Mucosa of descending colon (tissue), 3 donors: ENCODE data around the gene EMC8. TPM values are rescaled to one million over a fixed set of nuclear protein-coding genes. Genes with fewer than 3 reads are reported as not detected.

Experiments
- ATAC-seq: fragments of 200-7000 bp; cut with Tn5 transposase; one replicate; pipeline ENCODE4 v1.9.1; 2020; ENCODE audit warnings: mild to moderate bottlenecking, moderate library complexity
- DNase-seq, 3 donors: peaks; one replicate each; pipeline ENCODE4 v3.0.0-alpha.2; 2020
- H3K36me3 ChIP-seq: fragments of 200-600 bp; one replicate; pipeline ENCODE4 v1.8.0; 2021; ENCODE audit warnings: low read depth, mild to moderate bottlenecking
- H3K4me1 ChIP-seq: fragments of 200-600 bp; one replicate; pipeline ENCODE4 v1.8.0; 2021; ENCODE audit warnings: low read depth, mild to moderate bottlenecking
- H3K4me3 ChIP-seq: fragments of 200-600 bp; one replicate; pipeline ENCODE4 v1.8.0; 2021; ENCODE audit warnings: mild to moderate bottlenecking
- H3K9me3 ChIP-seq: fragments of 200-600 bp; one replicate; pipeline ENCODE4 v1.8.0; 2021; ENCODE audit warnings: mild to moderate bottlenecking
- intact Hi-C, 2 donors: fragments of 100-400 bp; cut with DNase I in 1 of 2; cut with micrococcal nuclease in 1 of 2; formaldehyde crosslinking; loops; one replicate each; pipeline versions ENCODE4 v1.11.0 to v1.11.1; 2022; cut with DNase I, micrococcal nuclease
- total RNA-seq, 3 donors: library from RNA; stranded (reverse); fragmentation: NEBNext Ultra II Directional in 2 of 3; extraction: Animal tissue kit (Norgen Biotek cat#: 25700) in 2 of 3; gene quantifications; one replicate each; pipeline versions ENCODE4 v1.2.1 to v1.2.4, GENCODE V29; 2021 to 2023
- TF ChIP-seq, protein P1 (sequence below): fragments of 200-600 bp; IDR thresholded peaks from one replicate; pipeline ENCODE4 v1.8.0; 2022; ENCODE audit warnings: antibody characterized with exemption, mild to moderate bottlenecking
- donor health status: DM: no; HTN: no; CAD: no; lungs with moderate emphysema.
- donor health status: DM: no; HTN: no; CAD: no.
- donor health status: DM: no; HTN: yes; CAD: no.

EMC8 gene
- total RNA-seq, 3 donors from 2014 or later = 27.7 to 31.0 (median 30.2) TPM

DNA sequence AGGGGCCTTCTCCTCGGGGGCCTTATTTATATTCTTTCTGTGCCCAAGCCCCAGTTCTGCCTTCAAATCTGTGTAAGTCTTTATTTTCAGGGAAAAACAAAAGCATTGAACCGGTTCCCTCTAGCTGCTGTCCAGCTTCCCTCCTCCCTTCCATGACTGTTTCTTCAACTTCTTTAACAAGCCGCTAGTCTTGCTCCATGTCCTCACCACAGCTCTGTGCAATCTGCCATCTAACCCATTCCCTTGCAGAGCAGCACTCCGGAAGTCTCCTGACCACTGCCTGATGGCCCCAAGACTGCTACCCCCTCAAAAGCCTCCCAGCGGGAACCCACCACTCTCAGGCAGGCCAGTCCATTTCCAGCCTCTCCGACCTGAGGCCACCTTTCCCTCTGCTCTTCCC lies 16.9 kb downstream of the EMC8 start:
- DNase-seq = no peak
- Histone ChIP-seq H3K4me3 (no peak overlapping the region), H3K36me3 (no peaks in the 10 kb centered on the region), H3K4me1 (peaks cover 2% of the 10 kb centered on the region), H3K9me3 (no peaks in the 10 kb centered on the region)
- TF ChIP-seq, protein P1, sequence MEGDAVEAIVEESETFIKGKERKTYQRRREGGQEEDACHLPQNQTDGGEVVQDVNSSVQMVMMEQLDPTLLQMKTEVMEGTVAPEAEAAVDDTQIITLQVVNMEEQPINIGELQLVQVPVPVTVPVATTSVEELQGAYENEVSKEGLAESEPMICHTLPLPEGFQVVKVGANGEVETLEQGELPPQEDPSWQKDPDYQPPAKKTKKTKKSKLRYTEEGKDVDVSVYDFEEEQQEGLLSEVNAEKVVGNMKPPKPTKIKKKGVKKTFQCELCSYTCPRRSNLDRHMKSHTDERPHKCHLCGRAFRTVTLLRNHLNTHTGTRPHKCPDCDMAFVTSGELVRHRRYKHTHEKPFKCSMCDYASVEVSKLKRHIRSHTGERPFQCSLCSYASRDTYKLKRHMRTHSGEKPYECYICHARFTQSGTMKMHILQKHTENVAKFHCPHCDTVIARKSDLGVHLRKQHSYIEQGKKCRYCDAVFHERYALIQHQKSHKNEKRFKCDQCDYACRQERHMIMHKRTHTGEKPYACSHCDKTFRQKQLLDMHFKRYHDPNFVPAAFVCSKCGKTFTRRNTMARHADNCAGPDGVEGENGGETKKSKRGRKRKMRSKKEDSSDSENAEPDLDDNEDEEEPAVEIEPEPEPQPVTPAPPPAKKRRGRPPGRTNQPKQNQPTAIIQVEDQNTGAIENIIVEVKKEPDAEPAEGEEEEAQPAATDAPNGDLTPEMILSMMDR = no peak
- intact Hi-C loops = no loop called here
- ATAC-seq = no peak

GRCh38 chr16:85781695-85782370 lies 17.5 kb downstream of the EMC8 start:
- intact Hi-C loops = no loop called here
- Histone ChIP-seq H3K4me3 (no peak overlapping the region), H3K4me1 (peaks cover 2% of the 10 kb centered on the region), H3K9me3 (no peaks in the 10 kb centered on the region), H3K36me3 (no peaks in the 10 kb centered on the region)
- TF ChIP-seq, protein P1 = no peak
- ATAC-seq = peak; percentile 64
- peak in 2 of 3 donors; percentile 53 to 62 for DNase-seq

- TF ChIP-seq, protein P1 = no peak
- DNase-seq (no peak), ATAC-seq (no peak)
- H3K36me3 ChIP-seq = no peaks in the 10 kb centered on the region
- intact Hi-C loops = no loop called here
- no peaks in the 10 kb centered on the region for H3K9me3 ChIP-seq
- peaks cover 2% of the 10 kb centered on the region for H3K4me1 ChIP-seq
- H3K4me3 ChIP-seq = no peak overlapping the region
Measured at GRCh38 chr16:85781156-85781555, 18.2 kb downstream of the EMC8 start.

DNA sequence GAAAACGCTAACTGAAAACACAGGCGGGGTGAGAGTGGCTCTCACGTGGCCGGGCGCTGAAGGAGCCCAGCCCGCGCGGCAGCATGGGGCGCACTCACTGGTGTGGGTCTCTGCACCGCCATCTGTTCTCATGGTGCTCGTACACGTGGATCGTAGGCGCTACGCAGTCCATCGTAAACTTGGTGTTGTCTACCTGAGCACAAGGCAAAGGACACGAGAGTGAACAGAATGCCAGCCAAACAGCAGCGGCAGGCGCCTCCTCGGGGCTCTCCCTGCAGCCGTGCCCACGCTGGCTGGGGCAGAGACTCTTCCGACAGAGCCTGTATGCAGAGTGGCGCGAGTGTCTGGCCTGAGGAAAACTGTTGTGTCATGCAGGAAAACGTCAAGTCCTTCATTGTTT lies 19.1 kb downstream of the EMC8 start:
- H3K4me3 ChIP-seq = no peak overlapping the region
- no peaks in the 10 kb centered on the region for H3K9me3 ChIP-seq
- H3K4me1 ChIP-seq = peaks cover 2% of the 10 kb centered on the region
- TF ChIP-seq, protein P1 = no peak
- DNase-seq (no peak), ATAC-seq (no peak)
- no peaks in the 10 kb centered on the region for H3K36me3 ChIP-seq
- intact Hi-C loops = no loop called here

DNA sequence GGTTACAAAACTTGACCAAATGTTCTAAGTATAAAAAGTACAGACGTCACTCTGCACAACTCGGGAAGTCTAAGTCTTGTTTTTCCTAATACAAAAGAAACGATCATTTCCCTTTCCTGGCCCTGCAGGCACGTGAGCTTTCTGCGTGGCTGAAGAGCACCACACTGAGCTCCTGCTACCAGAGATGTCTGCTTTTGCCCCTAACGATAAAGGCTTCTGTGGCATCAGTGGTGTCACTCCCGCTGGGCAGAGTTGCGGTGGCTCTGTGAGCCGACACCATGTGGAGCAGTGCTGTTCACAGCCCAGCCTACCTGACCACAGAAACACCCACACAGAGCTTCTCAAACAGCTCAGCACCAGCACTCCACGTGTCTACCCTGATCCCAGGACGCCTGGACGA lies 20.5 kb downstream of the EMC8 start:
- DNase-seq (no peak), ATAC-seq (no peak)
- intact Hi-C loops = no loop called here
- Histone ChIP-seq H3K36me3 (no peaks in the 10 kb centered on the region), H3K4me3 (no peak overlapping the region), H3K4me1 (peaks cover 2% of the 10 kb centered on the region), H3K9me3 (no peaks in the 10 kb centered on the region)
- TF ChIP-seq, protein P1 = no peak
